GM12892 (cell line): ENCODE results near the gene ASXL3.

ENCODE experiments used
- DNase-seq: peaks from one replicate; pipeline ENCODE4 v3.0.0; 2011; ENCODE audit not compliant: insufficient read length
- FAIRE-seq: peaks from 2 replicates; lab custom pipeline; 2011; peaks lifted over from hg19 to GRCh38; lab: Jason Lieb, UNC
- POLR2A ChIP-seq: IDR thresholded peaks from 2 replicates; pipeline ENCODE4 v1.6.1; 2011; ENCODE audit warnings: low read depth, low read length, control low read depth
- POLR2AphosphoS5 ChIP-seq: IDR thresholded peaks from 2 replicates; pipeline ENCODE4 v1.6.1; 2011; ENCODE audit warnings: low read depth, low read length, control low read depth
- TAF1 ChIP-seq: IDR thresholded peaks from 2 replicates; pipeline ENCODE4 v1.6.1; 2011; ENCODE audit warnings: low read depth, mild to moderate bottlenecking, control low read depth, low read length, borderline replicate concordance

The ASXL3 gene

GRCh38 chr18:33751613-33752221 lies 173.7 kb downstream of the ASXL3 start:
- TF ChIP-seq TAF1 (no peak), POLR2AphosphoS5 (no peak)
- FAIRE-seq (no peak), DNase-seq (no peak)

GRCh38 chr18:33755391-33755790 lies 177.4 kb downstream of the ASXL3 start:
- DNase-seq = no peak
- TF ChIP-seq POLR2A (no peak), TAF1 (no peak), POLR2AphosphoS5 (no peak)
- FAIRE-seq = no peak

GRCh38 chr18:33755931-33756560 lies 178.0 kb downstream of the ASXL3 start:
- DNase-seq (no peak), FAIRE-seq (no peak)
- TF ChIP-seq POLR2A = no peak
- no peak for TF ChIP-seq TAF1
- no peak for TF ChIP-seq POLR2AphosphoS5

GRCh38 chr18:33757037-33757436 lies 179.0 kb downstream of the ASXL3 start:
- no peak for FAIRE-seq
- no peak for TF ChIP-seq TAF1
- TF ChIP-seq POLR2A = no peak
- TF ChIP-seq POLR2AphosphoS5 = no peak
- DNase-seq = no peak

DNA sequence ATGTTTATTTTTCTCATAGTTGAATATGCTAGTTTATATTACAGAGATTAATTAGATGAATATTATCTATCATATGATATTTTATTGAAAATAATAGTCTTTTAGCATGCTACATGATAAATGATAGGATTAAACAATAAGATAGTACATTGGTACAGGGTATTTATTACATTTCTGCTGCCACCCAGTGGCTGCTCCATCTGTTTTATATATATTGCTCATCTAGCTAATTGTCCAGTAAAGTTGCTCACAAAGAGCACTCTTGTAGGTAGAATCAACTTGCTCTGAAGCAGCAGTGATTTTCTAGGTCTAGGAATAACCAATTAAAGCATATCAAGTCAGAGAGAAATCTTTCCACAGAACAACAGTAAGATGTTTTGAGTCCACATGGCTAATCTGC lies 183.3 kb downstream of the ASXL3 start:
- FAIRE-seq = no peak

DNA sequence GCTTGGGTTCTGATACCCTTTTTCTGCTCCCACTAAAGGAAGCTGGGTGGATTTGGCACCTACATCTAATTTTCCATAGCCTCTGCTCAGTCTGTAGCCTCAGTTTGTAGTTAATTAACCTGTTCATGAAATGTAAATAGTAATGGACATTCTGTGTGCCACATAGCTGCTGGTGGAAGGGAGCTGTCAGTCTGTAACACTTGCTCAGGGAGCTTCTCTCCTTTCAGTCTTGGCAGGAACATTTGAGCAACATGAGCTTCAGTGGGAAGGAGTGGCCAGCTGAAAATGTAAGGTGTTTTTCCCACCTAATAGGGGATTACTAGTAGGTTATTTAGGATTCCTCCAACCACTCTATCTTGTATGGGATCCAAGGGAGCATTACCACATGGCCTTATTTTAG lies 203.4 kb downstream of the ASXL3 start:
- no peak for DNase-seq
- no peak for TF ChIP-seq TAF1
- no peak for TF ChIP-seq POLR2A
- TF ChIP-seq POLR2AphosphoS5 = no peak
- FAIRE-seq = no peak

More for the DNA sequence above, 183.3 kb downstream of the ASXL3 start:
- TF ChIP-seq POLR2A (no peak), TAF1 (no peak), POLR2AphosphoS5 (no peak)
- DNase-seq = no peak
